Naive B cell (primary cell): ENCODE data around the gene CEACAM16. TPM values are rescaled to one million over a fixed set of nuclear protein-coding genes. Genes with fewer than 3 reads are reported as not detected.

Experiments used
- ATAC-seq, 2 donors: fragments of 150-1000 bp; cut with Tn5 transposase; 2 replicates each; pipeline ENCODE4 v1.10.0; 2021; ENCODE audit warnings: low read depth in 2 of 2, mild to moderate bottlenecking in 2 of 2, moderate library complexity in 2 of 2
- DNase-seq: peaks from one replicate; pipeline ENCODE4 v3.0.0; 2022
- H3K27ac Mint-ChIP-seq, 6 donors: one replicate each; pipeline ENCODE4 v1.8.0; 2020 to 2022; ENCODE audit warnings: mild to moderate bottlenecking in 6 of 6, mixed read lengths in 6 of 6, moderate library complexity in 5 of 6, inconsistent platforms in 2 of 6
- H3K27me3 Mint-ChIP-seq, 3 donors: one replicate each; pipeline ENCODE4 v1.8.0; 2021 to 2022; ENCODE audit warnings: mixed read lengths in 3 of 3, mild to moderate bottlenecking in 1 of 3
- H3K36me3 Mint-ChIP-seq, 2 donors: one replicate each; pipeline ENCODE4 v1.8.0; 2020 to 2022; ENCODE audit warnings: mixed read lengths in 2 of 2, inconsistent platforms in 1 of 2, mild to moderate bottlenecking in 1 of 2
- H3K4me1 Mint-ChIP-seq, 3 donors: one replicate each; pipeline ENCODE4 v1.8.0; 2020 to 2022; ENCODE audit warnings: mixed read lengths in 3 of 3, inconsistent platforms in 1 of 3, mild to moderate bottlenecking in 1 of 3, moderate library complexity in 1 of 3
- H3K4me3 Mint-ChIP-seq, 8 donors: one replicate each; pipeline ENCODE4 v1.8.0; 2020 to 2022; ENCODE audit warnings: mild to moderate bottlenecking in 8 of 8, mixed read lengths in 8 of 8, moderate library complexity in 8 of 8, inconsistent platforms in 2 of 8
- H3K9me3 Mint-ChIP-seq, 7 donors: one replicate each; pipeline ENCODE4 v1.8.0; 2020 to 2022; ENCODE audit warnings: mixed read lengths in 7 of 7, mild to moderate bottlenecking in 5 of 7, inconsistent platforms in 2 of 7, moderate library complexity in 1 of 7
- polyA plus RNA-seq, 6 donors: library from polyadenylated mRNA; unstranded; fragments of 300-500 nt; fragmentation: Illumina TruSeq; gene quantifications; one replicate each; pipeline ENCODE4 v1.2.3, GENCODE V29; 2021; ENCODE audit warnings: low read depth in 6 of 6

The CEACAM16 gene, protein sequence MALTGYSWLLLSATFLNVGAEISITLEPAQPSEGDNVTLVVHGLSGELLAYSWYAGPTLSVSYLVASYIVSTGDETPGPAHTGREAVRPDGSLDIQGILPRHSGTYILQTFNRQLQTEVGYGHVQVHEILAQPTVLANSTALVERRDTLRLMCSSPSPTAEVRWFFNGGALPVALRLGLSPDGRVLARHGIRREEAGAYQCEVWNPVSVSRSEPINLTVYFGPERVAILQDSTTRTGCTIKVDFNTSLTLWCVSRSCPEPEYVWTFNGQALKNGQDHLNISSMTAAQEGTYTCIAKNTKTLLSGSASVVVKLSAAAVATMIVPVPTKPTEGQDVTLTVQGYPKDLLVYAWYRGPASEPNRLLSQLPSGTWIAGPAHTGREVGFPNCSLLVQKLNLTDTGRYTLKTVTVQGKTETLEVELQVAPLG
- not detected for polyA plus RNA-seq

DNA sequence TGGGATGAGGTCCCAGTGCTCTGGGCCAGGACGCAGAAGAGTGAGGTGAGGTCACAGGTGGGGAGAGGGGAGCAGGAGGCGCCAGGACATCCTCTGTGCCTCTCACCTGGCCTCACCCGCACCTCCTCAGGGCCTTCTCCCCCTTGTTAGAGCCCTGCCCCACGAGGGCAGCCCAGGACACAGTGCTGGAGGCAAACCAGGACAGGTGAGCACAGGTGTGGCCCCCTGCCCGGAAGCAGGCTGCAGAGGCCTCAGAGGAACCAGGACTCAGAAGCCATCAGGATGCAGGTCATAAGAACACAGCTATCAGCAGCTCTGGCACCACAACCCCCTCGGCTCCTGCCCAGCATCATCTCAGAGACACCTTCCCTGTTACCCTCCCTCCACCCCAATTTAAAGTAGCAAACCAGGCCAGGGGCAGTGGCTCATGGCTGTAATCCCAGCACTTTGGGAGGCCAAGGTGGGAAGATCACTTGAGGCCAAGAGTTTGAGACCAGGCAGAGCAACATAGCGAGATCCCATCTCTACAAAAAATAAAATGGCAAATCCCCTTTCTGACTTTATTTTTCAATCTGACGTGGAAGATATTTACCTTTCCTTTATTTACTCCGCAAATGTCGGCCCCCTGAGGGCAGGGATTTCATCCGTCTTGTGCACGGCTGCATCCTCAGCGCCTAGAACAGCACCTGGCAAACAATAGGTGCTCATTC, at the start of gene CEACAM16:
CEACAM16 (plus strand) TSS at position 660 of the 710 bp plus-strand sequence. CDS start 2,306 bp downstream, outside the sequence.
- H3K9me3 Mint-ChIP-seq: no peaks in the 10 kb centered on the region

DNA sequence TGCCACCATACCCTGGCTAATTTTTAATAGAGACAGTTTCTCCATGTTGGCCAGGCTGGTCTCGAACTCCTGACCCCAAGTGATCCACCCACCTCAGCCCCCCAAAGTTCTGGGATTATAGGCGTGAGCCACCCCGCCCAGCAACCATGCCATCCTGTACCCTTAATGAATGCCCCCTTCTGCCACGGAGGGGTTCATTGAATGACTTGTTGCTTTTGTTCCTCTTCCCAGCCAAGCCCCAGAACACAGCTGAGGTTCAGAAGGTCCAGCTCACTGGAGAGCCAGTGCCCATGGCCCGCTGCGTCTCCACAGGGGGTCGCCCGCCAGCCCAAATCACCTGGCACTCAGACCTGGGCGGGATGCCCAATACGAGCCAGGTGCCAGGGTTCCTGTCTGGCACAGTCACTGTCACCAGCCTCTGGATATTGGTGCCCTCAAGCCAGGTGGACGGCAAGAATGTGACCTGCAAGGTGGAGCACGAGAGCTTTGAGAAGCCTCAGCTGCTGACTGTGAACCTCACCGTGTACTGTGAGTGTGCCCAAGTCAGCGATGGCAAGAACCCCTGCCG, 49.3 kb upstream of the CEACAM16 start:
- Mint-ChIP-seq H3K9me3 (no peaks in the 10 kb centered on the region), H3K27ac (no peak overlapping the region), H3K36me3 (no peaks in the 10 kb centered on the region), H3K4me3 (no peak overlapping the region), H3K4me1 (peaks cover 0 to 15% (median 12%) of the 10 kb centered on the region in 3 donors), H3K27me3 (peaks cover 11 to 29% (median 19%) of the 10 kb centered on the region in 3 donors)
- ATAC-seq (no peak), DNase-seq (no peak)

More for the DNA sequence above, at the start of gene CEACAM16:
- ATAC-seq (no peak), DNase-seq (no peak)
- H3K4me1 Mint-ChIP-seq: peaks cover 0 to 5% (median 0%) of the 10 kb centered on the region in 3 donors
- H3K4me3 Mint-ChIP-seq: no peak within 1 kb of the TSS
- peaks cover 4 to 26% (median 23%) of the 10 kb centered on the region in 3 donors for H3K27me3 Mint-ChIP-seq
- H3K36me3 Mint-ChIP-seq: no peaks in the 10 kb centered on the region
- no peak within 1 kb of the TSS for H3K27ac Mint-ChIP-seq

DNA sequence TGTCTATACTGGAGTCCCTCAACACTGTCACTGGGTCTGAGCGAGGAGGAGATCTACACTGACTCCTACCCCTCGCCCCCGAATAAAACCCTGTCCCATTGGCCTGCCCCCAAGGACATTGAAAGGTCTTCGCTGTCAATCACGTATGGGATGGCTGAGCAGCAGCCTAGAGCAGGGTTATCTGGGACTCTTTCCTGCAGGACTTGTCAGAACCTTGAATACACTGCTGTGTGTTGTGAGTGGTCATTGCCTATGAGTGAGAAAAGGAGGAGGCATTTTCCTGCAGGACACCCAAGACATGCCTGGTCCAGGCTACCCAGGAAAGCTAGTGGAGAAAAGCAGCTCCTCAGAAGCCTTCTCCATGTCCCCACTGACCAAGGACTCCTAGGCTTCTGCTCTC, 45.6 kb upstream of the CEACAM16 start:
- DNase-seq (no peak), ATAC-seq (no peak)
- peaks cover 6 to 25% (median 25%) of the 10 kb centered on the region in 3 donors for H3K4me1 Mint-ChIP-seq
- peak overlapping the region in 1 of 8 donors; percentile 75 for H3K4me3 Mint-ChIP-seq
- no peaks in the 10 kb centered on the region for H3K9me3 Mint-ChIP-seq
- H3K36me3 Mint-ChIP-seq: no peaks in the 10 kb centered on the region
- no peaks in the 10 kb centered on the region for H3K27me3 Mint-ChIP-seq
- peak overlapping the region in 4 of 6 donors; percentile 49 to 93 (median 84) for H3K27ac Mint-ChIP-seq

GRCh38 chr19:44653977-44654774, 44.8 kb upstream of the CEACAM16 start:
- peaks cover 6 to 25% (median 25%) of the 10 kb centered on the region in 3 donors for H3K4me1 Mint-ChIP-seq
- no peaks in the 10 kb centered on the region for H3K27me3 Mint-ChIP-seq
- peak overlapping the region; percentile 81 to 93 (median 88) for H3K27ac Mint-ChIP-seq
- no peaks in the 10 kb centered on the region for H3K36me3 Mint-ChIP-seq
- H3K4me3 Mint-ChIP-seq: peak overlapping the region in 5 of 8 donors; percentile 15 to 75 (median 37)
- ATAC-seq (peak; percentile 99), DNase-seq (peak; percentile 90)
- no peaks in the 10 kb centered on the region for H3K9me3 Mint-ChIP-seq

DNA sequence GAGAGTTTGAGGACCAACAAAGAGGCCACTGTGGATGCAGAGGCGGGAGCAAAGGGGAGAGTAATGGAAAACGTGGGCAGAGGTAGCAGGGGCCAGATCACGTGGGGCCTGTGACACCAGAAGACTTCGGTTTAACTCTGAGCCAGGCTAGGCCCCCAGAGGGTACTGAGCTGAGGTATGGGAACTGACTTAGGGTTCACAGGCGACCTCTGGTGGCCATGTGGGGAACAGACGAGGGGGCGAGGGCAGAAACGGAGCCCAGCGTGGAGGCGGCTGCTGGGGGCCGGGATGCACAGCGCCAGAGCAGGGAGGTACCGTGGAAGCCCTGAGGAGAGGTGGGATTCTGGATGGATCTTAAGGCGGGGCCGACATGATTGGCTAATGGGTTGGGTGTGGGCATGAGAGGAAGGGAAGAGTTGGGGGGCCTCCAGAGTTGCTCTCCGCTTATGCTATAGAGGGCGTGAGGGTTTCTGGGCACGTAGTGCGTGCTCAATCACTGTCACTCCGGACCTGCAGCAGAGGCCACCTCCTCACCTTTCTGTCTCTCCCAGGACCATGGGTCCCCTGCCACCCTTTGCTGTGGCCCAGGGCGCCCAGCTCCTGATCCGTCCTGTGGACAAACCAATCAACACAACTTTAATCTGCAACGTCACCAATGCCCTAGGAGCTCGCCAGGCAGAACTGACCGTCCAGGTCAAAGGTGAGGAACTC, 41.6 kb upstream of the CEACAM16 start:
- Mint-ChIP-seq H3K4me1 (peaks cover 6 to 25% (median 25%) of the 10 kb centered on the region in 3 donors), H3K27ac (peak overlapping the region in 4 of 6 donors; percentile 47 to 94 (median 75)), H3K27me3 (peaks cover 0 to 5% (median 0%) of the 10 kb centered on the region in 3 donors), H3K9me3 (no peaks in the 10 kb centered on the region), H3K36me3 (no peaks in the 10 kb centered on the region), H3K4me3 (no peak overlapping the region)
- peak; percentile 65 for DNase-seq
- ATAC-seq: peak; percentile 24 to 45

GRCh38 chr19:44658069-44658733, 40.8 kb upstream of the CEACAM16 start:
- H3K36me3 Mint-ChIP-seq: no peaks in the 10 kb centered on the region
- H3K27ac Mint-ChIP-seq: peak overlapping the region in 1 of 6 donors; percentile 59
- H3K9me3 Mint-ChIP-seq: no peaks in the 10 kb centered on the region
- H3K27me3 Mint-ChIP-seq: peaks cover 0 to 9% (median 0%) of the 10 kb centered on the region in 3 donors
- peaks cover 6 to 25% (median 25%) of the 10 kb centered on the region in 3 donors for H3K4me1 Mint-ChIP-seq
- no peak for ATAC-seq
- H3K4me3 Mint-ChIP-seq: no peak overlapping the region
- no peak for DNase-seq

- ATAC-seq (no peak), DNase-seq (no peak)
- peaks cover 0 to 12% (median 0%) of the 10 kb centered on the region in 3 donors for H3K27me3 Mint-ChIP-seq
- H3K4me3 Mint-ChIP-seq: no peak overlapping the region
- no peak overlapping the region for H3K27ac Mint-ChIP-seq
- peaks cover 6 to 12% (median 10%) of the 10 kb centered on the region in 3 donors for H3K4me1 Mint-ChIP-seq
- no peaks in the 10 kb centered on the region for H3K36me3 Mint-ChIP-seq
- H3K9me3 Mint-ChIP-seq: no peaks in the 10 kb centered on the region
Measured at GRCh38 chr19:44660081-44660480, 38.9 kb upstream of the CEACAM16 start.

DNA sequence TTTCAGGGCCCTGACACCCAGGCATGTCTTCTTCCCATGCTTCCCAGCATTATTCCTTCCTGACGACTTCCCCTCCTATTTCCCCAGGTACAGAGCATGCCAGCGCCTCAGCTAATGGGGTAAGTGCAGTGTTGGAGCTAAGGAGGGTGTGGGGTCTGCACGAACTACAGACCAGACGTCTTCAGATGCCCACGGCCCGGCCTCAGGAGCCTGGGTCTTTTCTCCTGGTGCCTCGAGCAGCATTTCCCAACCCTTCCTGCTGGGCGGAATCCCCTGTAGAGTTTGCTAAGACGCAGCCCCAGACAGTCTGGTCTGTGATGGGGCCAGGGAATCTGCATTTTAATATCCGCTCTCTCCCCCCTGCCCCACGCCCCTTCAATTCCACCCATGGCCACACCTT, 37.7 kb upstream of the CEACAM16 start:
- H3K4me3 Mint-ChIP-seq: no peak overlapping the region
- H3K4me1 Mint-ChIP-seq: peaks cover 6 to 12% (median 10%) of the 10 kb centered on the region in 3 donors
- no peaks in the 10 kb centered on the region for H3K9me3 Mint-ChIP-seq
- H3K36me3 Mint-ChIP-seq: no peaks in the 10 kb centered on the region
- DNase-seq (no peak), ATAC-seq (no peak)
- H3K27me3 Mint-ChIP-seq: peaks cover 0 to 12% (median 0%) of the 10 kb centered on the region in 3 donors
- H3K27ac Mint-ChIP-seq: no peak overlapping the region

DNA sequence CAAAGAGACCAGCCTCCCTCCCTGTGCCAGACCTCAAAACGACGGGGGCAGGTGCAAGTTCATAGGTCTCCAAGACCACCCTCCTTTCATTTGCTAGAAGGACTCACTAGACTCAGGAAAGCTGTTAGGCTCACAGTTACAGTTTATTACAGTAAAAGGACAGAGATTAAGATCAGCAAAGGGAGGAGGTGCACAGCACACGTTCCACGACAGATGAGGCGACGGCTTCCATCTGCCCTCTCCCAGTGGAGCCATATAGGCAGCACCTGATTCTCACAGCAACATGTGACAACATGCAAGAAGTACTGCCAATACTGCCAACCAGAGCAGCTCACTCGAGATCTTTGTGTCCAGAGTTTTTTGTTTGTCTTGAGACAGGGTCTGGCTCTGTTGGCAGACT, 37.0 kb upstream of the CEACAM16 start:
- H3K9me3 Mint-ChIP-seq: no peaks in the 10 kb centered on the region
- H3K27me3 Mint-ChIP-seq: peaks cover 0 to 12% (median 0%) of the 10 kb centered on the region in 3 donors
- DNase-seq (no peak), ATAC-seq (no peak)
- H3K27ac Mint-ChIP-seq: no peak overlapping the region
- no peaks in the 10 kb centered on the region for H3K36me3 Mint-ChIP-seq
- H3K4me3 Mint-ChIP-seq: no peak overlapping the region
- H3K4me1 Mint-ChIP-seq: peaks cover 5 to 10% (median 9%) of the 10 kb centered on the region in 3 donors

- no peak overlapping the region for H3K4me3 Mint-ChIP-seq
- ATAC-seq (no peak), DNase-seq (no peak)
- H3K9me3 Mint-ChIP-seq: no peaks in the 10 kb centered on the region
- H3K27me3 Mint-ChIP-seq: peaks cover 0 to 12% (median 0%) of the 10 kb centered on the region in 3 donors
- peaks cover 0 to under 1% (median 0%) of the 10 kb centered on the region in 3 donors for H3K4me1 Mint-ChIP-seq
- H3K36me3 Mint-ChIP-seq: no peaks in the 10 kb centered on the region
- no peak overlapping the region for H3K27ac Mint-ChIP-seq
Measured at GRCh38 chr19:44662691-44663385, 36.1 kb upstream of the CEACAM16 start.

DNA sequence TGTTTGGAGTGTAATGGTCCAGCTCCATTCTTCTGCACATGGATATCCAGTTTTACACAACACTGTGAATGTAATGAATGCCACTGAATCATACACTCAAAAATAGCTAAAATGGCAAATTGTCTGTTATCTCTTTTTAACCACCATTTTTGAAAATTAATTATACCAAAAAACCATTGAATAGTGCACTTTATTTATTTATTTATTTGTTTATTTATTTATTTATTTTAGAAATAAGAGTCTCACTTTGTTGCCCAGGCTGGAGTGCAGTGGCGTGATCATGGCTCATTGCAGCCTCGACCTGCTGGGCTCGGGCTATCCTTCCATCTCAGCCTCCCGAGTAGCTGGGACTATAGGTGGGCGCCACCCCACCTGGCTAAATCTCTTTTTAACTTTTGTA, 35.0 kb upstream of the CEACAM16 start:
- H3K4me3 Mint-ChIP-seq: no peak overlapping the region
- H3K27ac Mint-ChIP-seq: no peak overlapping the region
- ATAC-seq: no peak
- H3K9me3 Mint-ChIP-seq: no peaks in the 10 kb centered on the region
- no peaks in the 10 kb centered on the region for H3K36me3 Mint-ChIP-seq
- no peaks in the 10 kb centered on the region for H3K4me1 Mint-ChIP-seq
- peaks cover 0 to 12% (median 0%) of the 10 kb centered on the region in 3 donors for H3K27me3 Mint-ChIP-seq
- no peak for DNase-seq
